ENCODE measurements around the gene GSK3A. TPM values are rescaled to one million over a fixed set of nuclear protein-coding genes. Genes with fewer than 3 reads are reported as not detected.

Gene GSK3A
- total RNA-seq, 1 donor from 2014 or later, result 50.3 TPM

GRCh38 chr19:42242069-42242511, 312 bp downstream of the GSK3A start:
- peaks cover 51% of the 10 kb centered on the region for H3K79me2 ChIP-seq (ENCODE audit: insufficient read depth, low read length)
- H3K36me3 ChIP-seq (ENCODE audit: insufficient read depth, low read length), result peaks cover 3% of the 10 kb centered on the region
- peak overlapping the region; percentile 65 for H3K27ac ChIP-seq (ENCODE audit: low read depth, low read length)
- Mint-ChIP-seq H3K9me3 (ENCODE audit: unreplicated experiment) (no peaks in the 10 kb centered on the region), H3K27me3 (ENCODE audit: low read depth, unreplicated experiment) (no peaks in the 10 kb centered on the region), H3K4me1 (ENCODE audit: low read depth, unreplicated experiment) (peaks cover 29% of the 10 kb centered on the region), H3K27ac (ENCODE audit: unreplicated experiment) (peak overlapping the region; percentile 91), H3K4me3 (ENCODE audit: unreplicated experiment) (peak overlapping the region; percentile 93), H3K36me3 (ENCODE audit: low read depth, unreplicated experiment) (peaks cover 7% of the 10 kb centered on the region)
- H4K20me1 ChIP-seq (ENCODE audit: insufficient read depth, low read length), result peaks cover 45% of the 10 kb centered on the region
- no peak for FAIRE-seq
- H3K4me2 ChIP-seq (ENCODE audit: low read length), result peak overlapping the region; percentile 88
- TF ChIP-seq CTCF (IDR thresholded peaks at IDR 0.05; ENCODE audit: insufficient read depth, low read depth, low read length) (no peak), EZH2 (IDR thresholded peaks at IDR 0.05; ENCODE audit: insufficient read depth, low read length) (no peak)
- H3K9ac ChIP-seq (ENCODE audit: low read length), result peak overlapping the region; percentile 95
- peaks cover 28% of the 10 kb centered on the region for H3K4me1 ChIP-seq (ENCODE audit: insufficient read depth, low read length)
- H2AFZ ChIP-seq (ENCODE audit: low read depth, low read length), result no peak overlapping the region
- no peaks in the 10 kb centered on the region for H3K9me3 ChIP-seq (ENCODE audit: insufficient read depth, low read depth, low read length)
- no peaks in the 10 kb centered on the region for H3K27me3 ChIP-seq (ENCODE audit: insufficient read depth, low read length)
- no peak for DNase-seq (ENCODE audit: low read depth)
- H3K4me3 ChIP-seq (ENCODE audit: insufficient read depth, low read depth, low read length), result peak overlapping the region; percentile 97

GRCh38 chr19:42241279-42241678, 1.1 kb downstream of the GSK3A start:
- Histone ChIP-seq H3K79me2 (ENCODE audit: insufficient read depth, low read length) (peaks cover 55% of the 10 kb centered on the region), H3K9ac (ENCODE audit: low read length) (peak overlapping the region; percentile 95), H3K9me3 (ENCODE audit: insufficient read depth, low read depth, low read length) (no peaks in the 10 kb centered on the region), H3K4me2 (ENCODE audit: low read length) (peak overlapping the region; percentile 88), H3K36me3 (ENCODE audit: insufficient read depth, low read length) (peaks cover 3% of the 10 kb centered on the region), H4K20me1 (ENCODE audit: insufficient read depth, low read length) (peaks cover 40% of the 10 kb centered on the region), H2AFZ (ENCODE audit: low read depth, low read length) (no peak overlapping the region), H3K4me3 (ENCODE audit: insufficient read depth, low read depth, low read length) (peak overlapping the region; percentile 97), H3K27me3 (ENCODE audit: insufficient read depth, low read length) (no peaks in the 10 kb centered on the region), H3K27ac (ENCODE audit: low read depth, low read length) (peak overlapping the region; percentile 65), H3K4me1 (ENCODE audit: insufficient read depth, low read length) (peaks cover 19% of the 10 kb centered on the region)
- no peaks in the 10 kb centered on the region for H3K27me3 Mint-ChIP-seq (ENCODE audit: low read depth, unreplicated experiment)
- TF ChIP-seq EZH2 (IDR thresholded peaks at IDR 0.05; ENCODE audit: insufficient read depth, low read length) (no peak), CTCF (IDR thresholded peaks at IDR 0.05; ENCODE audit: insufficient read depth, low read depth, low read length) (no peak)
- H3K27ac Mint-ChIP-seq (ENCODE audit: unreplicated experiment), result peak overlapping the region; percentile 91
- peaks cover 11% of the 10 kb centered on the region for H3K36me3 Mint-ChIP-seq (ENCODE audit: low read depth, unreplicated experiment)
- DNase-seq (ENCODE audit: low read depth) (no peak), FAIRE-seq (no peak)
- no peaks in the 10 kb centered on the region for H3K9me3 Mint-ChIP-seq (ENCODE audit: unreplicated experiment)
- peaks cover 22% of the 10 kb centered on the region for H3K4me1 Mint-ChIP-seq (ENCODE audit: low read depth, unreplicated experiment)
- H3K4me3 Mint-ChIP-seq (ENCODE audit: unreplicated experiment), result peak overlapping the region; percentile 93

- Histone ChIP-seq H4K20me1 (ENCODE audit: insufficient read depth, low read length) (peaks cover 47% of the 10 kb centered on the region), H3K9ac (ENCODE audit: low read length) (no peak overlapping the region), H2AFZ (ENCODE audit: low read depth, low read length) (no peak overlapping the region), H3K4me2 (ENCODE audit: low read length) (no peak overlapping the region), H3K4me1 (ENCODE audit: insufficient read depth, low read length) (peaks cover 18% of the 10 kb centered on the region), H3K79me2 (ENCODE audit: insufficient read depth, low read length) (peaks cover 60% of the 10 kb centered on the region), H3K27me3 (ENCODE audit: insufficient read depth, low read length) (no peaks in the 10 kb centered on the region), H3K9me3 (ENCODE audit: insufficient read depth, low read depth, low read length) (no peaks in the 10 kb centered on the region), H3K27ac (ENCODE audit: low read depth, low read length) (no peak overlapping the region), H3K4me3 (ENCODE audit: insufficient read depth, low read depth, low read length) (no peak overlapping the region), H3K36me3 (ENCODE audit: insufficient read depth, low read length) (peaks cover 13% of the 10 kb centered on the region)
- no peaks in the 10 kb centered on the region for H3K27me3 Mint-ChIP-seq (ENCODE audit: low read depth, unreplicated experiment)
- H3K27ac Mint-ChIP-seq (ENCODE audit: unreplicated experiment), result peak overlapping the region; percentile 53
- FAIRE-seq (no peak), DNase-seq (ENCODE audit: low read depth) (no peak)
- peaks cover 19% of the 10 kb centered on the region for H3K36me3 Mint-ChIP-seq (ENCODE audit: low read depth, unreplicated experiment)
- TF ChIP-seq CTCF (IDR thresholded peaks at IDR 0.05; ENCODE audit: insufficient read depth, low read depth, low read length) (no peak), EZH2 (IDR thresholded peaks at IDR 0.05; ENCODE audit: insufficient read depth, low read length) (no peak)
- peak overlapping the region; percentile 54 for H3K4me3 Mint-ChIP-seq (ENCODE audit: unreplicated experiment)
- no peaks in the 10 kb centered on the region for H3K9me3 Mint-ChIP-seq (ENCODE audit: unreplicated experiment)
- peaks cover 10% of the 10 kb centered on the region for H3K4me1 Mint-ChIP-seq (ENCODE audit: low read depth, unreplicated experiment)
Observed at GRCh38 chr19:42239544-42240220, 2.7 kb downstream of the GSK3A start.
